Fibroblast of pulmonary artery (primary cell): ENCODE data around the gene COL24A1.

Experiments used
- DNase-seq: peaks from one replicate; pipeline ENCODE4 v3.0.0-alpha.2; 2010; ENCODE audit warnings: low read depth
- H3K4me3 ChIP-seq: replicated peaks from 2 replicates; pipeline ENCODE4 v1.5.1; 2011; ENCODE audit warnings: low read depth, mild to moderate bottlenecking, control low read depth, low read length, moderate library complexity
- TF ChIP-seq, protein P1 (sequence below): IDR thresholded peaks from 2 replicates; pipeline ENCODE4 v1.5.1; 2011; ENCODE audit warnings: mild to moderate bottlenecking, control low read depth, low read length, inconsistent platforms; ENCODE audit errors: missing control alignments

Gene COL24A1

DNA sequence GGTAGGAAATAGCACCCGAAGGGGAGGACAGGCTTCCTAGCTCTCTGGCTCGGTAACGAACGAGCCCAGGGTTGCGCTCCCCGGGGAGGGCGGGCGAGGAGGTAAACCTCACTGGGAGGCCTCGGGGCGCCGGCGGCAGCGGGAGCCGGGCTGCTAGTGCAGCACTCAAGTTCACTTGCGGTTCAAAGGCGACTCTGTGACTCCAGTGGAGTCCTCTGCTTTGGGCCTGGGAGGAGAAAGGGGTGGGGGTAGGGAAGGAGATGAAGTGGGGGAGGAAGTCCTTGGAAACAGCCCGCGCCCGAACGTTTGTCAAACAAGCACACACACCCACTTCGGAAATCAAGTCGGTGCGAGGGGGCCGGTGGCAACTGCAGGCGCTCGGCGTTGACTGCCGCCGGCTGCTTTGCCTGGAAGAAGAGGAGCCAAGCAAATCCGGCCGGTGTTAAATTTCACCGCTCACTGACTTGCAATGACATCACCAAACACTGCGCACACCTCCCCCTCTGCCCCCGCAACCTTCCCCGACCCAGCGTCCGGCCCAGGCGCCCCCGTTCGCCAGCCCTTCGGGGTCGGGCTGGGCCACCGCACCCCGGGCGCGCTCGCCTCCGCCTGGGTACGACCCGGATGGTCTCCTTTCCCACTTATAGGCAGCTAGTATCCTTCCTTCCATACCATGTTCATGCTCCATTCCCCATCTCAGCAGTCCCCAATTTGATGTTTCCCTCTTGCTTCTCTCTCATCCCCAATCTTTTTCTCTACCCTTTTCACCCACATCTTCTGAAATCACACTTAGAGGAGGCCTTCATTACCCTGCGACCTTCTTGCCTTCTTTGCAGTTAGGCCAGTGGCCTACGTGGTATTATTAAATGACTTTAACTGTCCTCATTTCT, at the start of gene COL24A1:
TSS of gene COL24A1 (minus strand) at position 207 of the 890 bp plus-strand sequence. CDS start 376 bp downstream, outside the sequence.
- peak; percentile 53 for DNase-seq
- H3K4me3 ChIP-seq, result peak within 1 kb of the TSS; percentile 38
- TF ChIP-seq, protein P1, sequence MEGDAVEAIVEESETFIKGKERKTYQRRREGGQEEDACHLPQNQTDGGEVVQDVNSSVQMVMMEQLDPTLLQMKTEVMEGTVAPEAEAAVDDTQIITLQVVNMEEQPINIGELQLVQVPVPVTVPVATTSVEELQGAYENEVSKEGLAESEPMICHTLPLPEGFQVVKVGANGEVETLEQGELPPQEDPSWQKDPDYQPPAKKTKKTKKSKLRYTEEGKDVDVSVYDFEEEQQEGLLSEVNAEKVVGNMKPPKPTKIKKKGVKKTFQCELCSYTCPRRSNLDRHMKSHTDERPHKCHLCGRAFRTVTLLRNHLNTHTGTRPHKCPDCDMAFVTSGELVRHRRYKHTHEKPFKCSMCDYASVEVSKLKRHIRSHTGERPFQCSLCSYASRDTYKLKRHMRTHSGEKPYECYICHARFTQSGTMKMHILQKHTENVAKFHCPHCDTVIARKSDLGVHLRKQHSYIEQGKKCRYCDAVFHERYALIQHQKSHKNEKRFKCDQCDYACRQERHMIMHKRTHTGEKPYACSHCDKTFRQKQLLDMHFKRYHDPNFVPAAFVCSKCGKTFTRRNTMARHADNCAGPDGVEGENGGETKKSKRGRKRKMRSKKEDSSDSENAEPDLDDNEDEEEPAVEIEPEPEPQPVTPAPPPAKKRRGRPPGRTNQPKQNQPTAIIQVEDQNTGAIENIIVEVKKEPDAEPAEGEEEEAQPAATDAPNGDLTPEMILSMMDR, result no peak

DNA sequence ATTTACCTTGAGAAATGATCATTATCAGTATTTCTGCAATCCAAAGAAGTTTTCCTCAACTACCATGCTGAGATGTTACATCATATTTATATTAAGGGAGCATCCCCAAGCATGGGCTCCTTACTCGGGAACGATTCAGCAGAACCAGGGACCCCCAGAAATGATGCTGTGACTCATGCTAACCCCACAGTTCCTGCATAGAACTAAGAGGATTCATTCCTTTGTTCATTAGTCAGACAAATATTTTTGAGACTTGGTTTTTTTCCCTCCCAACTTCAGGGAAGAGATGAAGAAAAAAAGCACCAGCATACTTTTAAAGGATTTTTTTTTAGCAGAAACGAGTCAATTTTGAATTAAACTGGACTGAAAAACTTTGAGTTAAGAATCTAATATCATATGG, 49.2 kb upstream of the COL24A1 start:
- TF ChIP-seq, protein P1, result no peak
- DNase-seq, result no peak
- no peak overlapping the region for H3K4me3 ChIP-seq

DNA sequence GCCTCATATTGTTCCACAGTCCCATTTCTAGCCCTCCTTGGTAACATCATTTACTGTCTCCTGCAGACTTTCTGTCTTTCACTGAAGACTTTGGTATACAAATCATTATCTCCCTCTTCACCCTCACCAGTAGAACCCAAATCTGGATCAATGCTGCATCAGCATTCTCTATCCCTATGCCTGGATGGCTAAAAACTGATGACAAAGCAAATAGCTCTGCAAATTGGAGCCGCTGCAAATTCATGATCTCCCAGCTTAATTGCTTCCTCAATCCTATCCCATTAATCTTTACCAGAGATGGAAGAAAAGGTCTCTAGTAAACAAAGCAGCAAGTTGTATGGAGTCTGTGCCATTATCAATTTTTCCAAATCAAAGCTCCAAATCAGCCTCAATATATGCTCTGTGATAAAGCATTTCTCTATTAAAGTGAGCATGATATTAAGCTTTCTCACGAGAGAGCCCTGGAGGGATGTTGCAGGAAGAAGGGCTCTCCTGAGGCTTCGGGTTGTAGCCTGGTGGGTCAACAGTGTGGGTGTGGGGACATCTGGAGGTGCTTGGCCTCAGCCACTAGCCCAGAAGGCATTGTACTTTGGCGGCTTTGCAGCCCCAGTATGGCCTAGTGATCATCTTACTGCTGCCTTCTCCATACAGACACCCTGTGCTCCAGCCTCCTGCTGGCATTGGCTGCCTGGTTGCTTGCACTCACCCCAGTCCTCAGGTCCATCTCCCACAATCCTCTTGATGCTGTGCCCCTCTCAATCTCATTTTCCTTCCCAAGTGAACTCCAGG, 46.2 kb upstream of the COL24A1 start:
- no peak overlapping the region for H3K4me3 ChIP-seq
- TF ChIP-seq, protein P1, result no peak
- DNase-seq, result no peak

DNA sequence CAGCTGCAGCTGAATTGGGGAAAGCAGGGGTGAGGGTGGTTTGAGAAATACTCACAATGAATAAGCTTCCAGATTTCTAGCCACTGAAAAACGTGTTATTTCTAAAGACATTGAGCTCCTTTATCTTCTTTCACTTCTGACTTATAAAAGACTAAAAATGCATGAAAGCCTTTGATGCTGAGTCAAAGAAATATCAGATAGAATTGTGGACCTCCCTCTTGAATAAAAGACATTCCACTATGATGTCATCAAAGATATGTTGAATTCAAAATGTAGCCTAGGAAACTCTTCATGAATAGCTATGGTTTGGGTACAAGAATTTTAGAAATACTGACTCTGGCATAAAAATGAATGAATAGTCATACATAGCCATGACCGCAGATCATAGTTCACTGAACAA, 44.7 kb upstream of the COL24A1 start:
- TF ChIP-seq, protein P1, result no peak
- peak overlapping the region; percentile 21 for H3K4me3 ChIP-seq
- peak; percentile 35 for DNase-seq

DNA sequence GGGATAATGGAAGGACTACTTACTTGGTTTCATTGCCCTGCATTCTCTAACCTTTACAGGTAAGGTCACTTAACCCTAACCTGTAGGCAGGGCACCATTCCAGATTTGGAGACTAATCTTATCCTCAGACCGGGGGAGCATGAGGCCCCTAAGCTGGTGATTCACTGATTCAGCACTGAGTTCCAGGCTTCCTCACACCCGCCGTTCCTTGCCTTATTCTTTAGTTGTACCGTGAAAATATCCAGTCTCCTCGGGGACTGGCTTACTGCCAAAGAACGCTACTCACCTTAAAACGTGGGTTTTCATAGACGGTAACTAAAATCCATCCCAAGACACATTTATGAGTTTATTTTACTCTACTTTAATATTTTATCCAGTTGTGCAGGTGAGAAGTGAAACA, 44.3 kb upstream of the COL24A1 start:
- H3K4me3 ChIP-seq, result peak overlapping the region; percentile 21
- DNase-seq, result peak; percentile 24
- TF ChIP-seq, protein P1, result no peak

DNA sequence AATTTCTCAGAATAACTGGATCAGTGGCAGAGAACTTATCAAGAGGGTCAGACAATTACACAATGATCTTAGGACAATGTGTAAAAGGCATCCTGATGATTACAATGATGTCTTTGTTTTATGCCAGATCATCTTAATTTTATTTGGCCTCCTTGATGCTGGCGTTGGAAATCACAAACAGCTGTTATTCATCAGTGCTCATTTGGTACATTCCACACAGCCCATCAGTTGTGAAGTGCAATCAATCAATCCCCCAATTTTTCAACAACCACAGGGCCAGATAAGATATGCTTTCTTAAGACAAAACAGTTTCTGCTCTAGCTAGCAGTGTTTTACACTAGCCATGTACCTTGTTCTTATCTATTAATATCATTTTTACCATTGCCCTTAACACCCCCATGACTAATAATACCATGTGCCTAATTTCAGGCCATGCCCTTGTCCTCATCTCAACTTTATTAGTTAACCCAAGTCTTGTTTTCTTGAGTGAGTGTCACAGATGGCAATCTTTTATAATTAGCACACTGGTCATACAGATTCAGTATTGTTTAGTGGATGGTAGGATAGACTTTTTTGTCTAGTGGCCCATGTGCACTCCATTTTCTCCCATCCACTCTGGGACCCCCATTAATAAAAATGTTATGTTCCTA, 40.8 kb upstream of the COL24A1 start:
- no peak overlapping the region for H3K4me3 ChIP-seq
- DNase-seq, result peak; percentile 28
- TF ChIP-seq, protein P1, result no peak
